GM18508 (cell line): Measurements from ENCODE around the gene LIPA.
"Not testable (repeated sequence)": the region's sequence is repeated elsewhere in the genome, so short reads cannot be mapped to it uniquely, and the experiment has no call there.

Experiments used
- ATAC-seq: cut with Tn5 transposase; IDR thresholded peaks from one replicate; pipeline ENCODE4 v1.9.1; 2021; ENCODE audit warnings: moderate number of reproducible peaks; ENCODE audit not compliant: insufficient read depth, unreplicated experiment

LIPA gene

DNA sequence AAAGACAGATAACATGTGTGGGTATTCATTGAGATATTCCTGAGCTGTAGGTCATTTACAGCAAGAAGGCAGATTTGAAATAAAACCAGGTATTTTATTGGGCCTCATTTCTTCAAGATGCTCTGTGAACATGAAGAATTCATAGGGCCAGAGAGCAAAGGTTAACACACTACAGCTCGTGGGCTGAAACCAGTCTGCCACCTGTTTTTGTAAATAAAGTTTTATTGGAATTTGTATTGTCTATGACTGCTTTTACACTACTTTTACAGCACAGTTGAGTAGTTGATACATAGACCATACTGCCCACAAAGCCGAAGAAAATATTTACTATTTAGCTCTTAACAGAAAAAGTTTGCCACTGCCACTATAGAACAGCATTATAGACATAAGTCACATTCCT, 22.1 kb upstream of the LIPA start:
- no peak for ATAC-seq

GRCh38 chr10:89271532-89271931, 20.0 kb upstream of the LIPA start:
- ATAC-seq, result no peak

DNA sequence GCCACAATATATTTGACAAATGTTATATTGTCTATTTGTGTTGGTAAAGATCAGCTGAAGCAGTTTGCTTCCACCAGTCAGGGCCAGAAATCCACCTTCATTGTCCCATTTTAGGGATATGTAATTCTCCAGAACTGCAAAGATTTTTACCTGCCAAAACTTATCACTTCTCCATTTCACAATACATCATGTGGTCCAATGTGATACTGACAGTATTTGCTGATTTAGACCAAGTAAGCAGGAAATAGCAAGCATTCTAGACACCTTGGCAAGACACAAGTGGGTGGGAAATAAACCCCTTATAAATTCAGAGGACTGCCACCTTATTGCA, 18.5 kb upstream of the LIPA start:
- no peak for ATAC-seq

- ATAC-seq, result no peak
These were observed 18.0 kb upstream of the LIPA start for GRCh38 chr10:89269433-89270152.

DNA sequence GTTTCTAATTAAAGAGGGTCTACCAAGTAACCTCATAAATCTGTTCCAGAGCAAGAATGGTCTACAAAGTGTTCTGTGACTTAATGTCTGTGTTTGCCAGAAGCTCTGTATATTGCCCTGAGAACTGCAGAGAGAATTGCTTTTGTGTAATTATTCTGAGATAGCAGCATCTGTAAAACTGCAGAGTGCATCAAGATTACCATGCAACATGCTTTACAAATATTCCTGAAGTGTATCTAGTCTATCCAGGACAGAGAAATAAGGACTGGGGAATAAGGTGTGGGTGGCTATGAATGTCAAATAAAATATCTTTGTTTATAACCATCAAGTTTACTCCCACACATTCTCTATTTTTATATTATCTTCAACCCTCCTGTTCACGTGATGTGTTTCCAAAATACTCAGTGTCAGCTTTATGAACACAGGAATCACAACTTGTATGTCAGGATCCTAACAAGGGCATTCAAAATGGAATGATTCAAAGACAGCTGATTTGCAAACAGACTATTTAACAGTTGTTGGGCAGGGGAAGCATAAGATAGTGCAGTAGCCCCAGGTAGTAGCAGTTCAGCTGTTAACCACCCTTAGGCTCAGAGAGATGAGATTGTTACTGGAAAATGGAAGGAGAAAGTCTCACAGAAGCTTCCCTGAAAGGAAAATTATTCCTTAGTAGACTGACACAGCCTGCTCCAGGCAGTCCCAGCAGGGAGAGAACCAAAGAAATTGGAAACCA, 15.3 kb upstream of the LIPA start:
- no peak for ATAC-seq

- no peak for ATAC-seq
These were observed 12.0 kb upstream of the LIPA start for GRCh38 chr10:89263531-89263930.

DNA sequence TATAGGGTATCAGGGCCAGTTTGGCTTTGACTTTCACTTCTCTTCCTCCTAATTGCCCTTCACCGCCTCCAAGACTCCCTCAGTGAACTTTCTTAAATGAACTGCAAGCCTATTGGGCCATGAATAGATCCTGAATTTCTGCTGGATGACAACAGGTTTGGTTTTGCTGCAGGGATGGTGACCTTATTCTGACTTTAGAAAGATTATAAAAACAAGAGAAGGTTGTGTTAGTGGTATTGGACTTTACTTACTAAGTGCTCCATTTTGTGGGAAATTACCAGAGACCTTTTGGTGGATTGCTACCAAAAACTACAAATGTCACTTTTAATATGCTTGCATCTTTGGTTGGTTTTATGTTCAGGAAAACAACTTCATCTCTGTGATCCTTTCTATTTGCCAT, 11.5 kb upstream of the LIPA start:
- no peak for ATAC-seq

DNA sequence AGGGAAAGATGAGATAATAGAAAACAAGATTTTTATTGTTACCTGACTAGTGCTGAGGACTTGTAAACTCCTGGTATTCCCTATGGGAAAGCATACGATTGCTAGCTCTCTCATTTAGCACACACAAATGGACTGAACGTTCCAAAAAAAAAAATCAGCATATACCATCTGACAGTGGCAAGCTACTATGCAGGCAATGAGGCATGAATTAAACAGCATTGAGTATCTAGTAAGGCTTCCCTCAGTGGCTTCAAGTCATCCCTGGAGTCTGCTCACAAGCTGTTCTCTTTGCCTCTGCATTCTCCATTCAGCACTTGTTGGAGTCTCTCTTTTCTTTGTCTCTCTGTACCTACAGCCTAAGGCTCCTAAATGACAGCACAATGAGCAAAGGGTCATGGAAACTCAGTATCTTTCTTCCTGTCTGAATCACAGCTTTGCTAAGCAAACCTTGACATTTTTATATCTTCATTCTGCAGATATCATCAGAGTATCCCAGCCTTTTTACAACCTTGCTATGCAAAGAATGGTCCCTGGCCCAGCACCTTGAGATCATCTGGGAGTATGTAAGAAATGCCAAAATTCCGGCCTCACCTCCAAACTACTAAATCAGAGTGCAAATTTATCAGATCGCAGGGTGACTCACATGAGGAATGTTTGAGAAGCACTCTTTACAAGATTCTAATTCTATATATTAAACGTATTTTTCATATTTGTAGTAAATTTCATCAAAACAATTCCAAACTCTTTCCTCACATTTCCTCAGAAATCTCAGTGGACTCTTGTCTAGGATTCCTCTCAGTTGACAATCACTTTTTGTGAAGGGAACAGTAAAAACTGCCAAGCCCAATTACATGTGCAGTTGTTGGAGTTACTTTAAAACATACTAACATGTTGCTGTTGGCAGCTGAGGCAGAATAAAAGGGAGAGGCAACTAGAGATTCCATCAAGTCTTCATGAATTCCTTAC, 10.8 kb upstream of the LIPA start:
- no peak for ATAC-seq

- no peak for ATAC-seq
These were observed 7.3 kb upstream of the LIPA start for GRCh38 chr10:89258881-89259280.

DNA sequence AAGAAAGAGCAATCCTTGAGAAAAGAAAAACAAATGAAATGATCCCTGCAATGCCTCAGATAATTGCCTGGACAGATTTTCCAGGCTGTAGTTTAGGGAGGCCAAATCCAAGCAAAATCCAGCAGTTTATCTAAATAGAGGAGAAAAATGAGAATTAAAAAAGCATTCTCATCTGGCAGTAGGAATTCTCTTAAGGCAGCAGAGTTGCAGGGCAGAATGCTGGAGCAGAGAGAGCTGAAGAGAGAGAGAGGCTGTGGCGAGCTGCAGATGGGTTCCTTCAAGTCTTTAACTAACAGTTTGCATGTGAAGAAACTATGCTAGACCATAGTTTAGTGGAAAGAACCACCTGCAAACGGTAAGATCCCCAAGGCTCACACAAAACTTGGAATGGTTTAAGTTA, 6.0 kb upstream of the LIPA start:
- no peak for ATAC-seq

DNA sequence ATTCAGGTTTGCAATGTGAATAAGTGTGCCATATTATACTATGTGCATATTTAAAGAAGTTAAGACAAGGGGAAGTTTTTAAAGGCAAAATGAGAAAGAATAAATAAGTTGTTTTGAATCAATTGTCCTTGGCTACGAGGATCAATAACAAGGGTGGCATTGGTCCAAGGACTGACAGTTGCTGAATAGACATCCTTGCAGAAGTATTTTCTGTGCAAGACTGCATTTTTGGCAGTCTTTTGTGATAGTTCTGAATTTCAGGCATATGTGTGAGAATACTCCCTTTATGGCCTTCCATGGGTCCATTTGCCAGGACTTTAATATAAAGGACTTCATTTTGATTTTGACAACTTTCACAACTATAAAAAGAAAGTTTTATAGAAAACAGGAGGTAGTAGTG, 5.4 kb upstream of the LIPA start:
- ATAC-seq, result no peak

DNA sequence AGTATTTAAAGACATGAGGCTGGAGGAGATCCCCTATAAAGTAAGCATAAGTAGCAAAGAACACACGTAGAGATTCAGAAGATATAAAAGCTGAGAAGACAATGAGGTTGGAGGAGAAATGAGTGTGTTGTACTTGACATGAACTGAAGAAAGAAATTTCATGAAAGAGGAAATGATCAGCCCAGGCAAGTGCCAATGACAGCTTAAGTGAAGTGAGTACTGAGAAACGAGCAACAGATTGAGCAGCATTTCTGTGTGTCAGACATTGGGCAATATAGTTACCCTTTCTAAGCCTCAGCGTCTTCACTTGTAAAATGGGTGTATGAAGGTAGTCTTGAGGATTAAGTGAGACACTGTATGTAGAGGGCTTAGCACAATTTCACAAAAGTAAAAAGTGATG, 4.8 kb upstream of the LIPA start:
- ATAC-seq, result no peak

- ATAC-seq, result no peak
These were observed 4.2 kb upstream of the LIPA start for GRCh38 chr10:89255793-89256192.

DNA sequence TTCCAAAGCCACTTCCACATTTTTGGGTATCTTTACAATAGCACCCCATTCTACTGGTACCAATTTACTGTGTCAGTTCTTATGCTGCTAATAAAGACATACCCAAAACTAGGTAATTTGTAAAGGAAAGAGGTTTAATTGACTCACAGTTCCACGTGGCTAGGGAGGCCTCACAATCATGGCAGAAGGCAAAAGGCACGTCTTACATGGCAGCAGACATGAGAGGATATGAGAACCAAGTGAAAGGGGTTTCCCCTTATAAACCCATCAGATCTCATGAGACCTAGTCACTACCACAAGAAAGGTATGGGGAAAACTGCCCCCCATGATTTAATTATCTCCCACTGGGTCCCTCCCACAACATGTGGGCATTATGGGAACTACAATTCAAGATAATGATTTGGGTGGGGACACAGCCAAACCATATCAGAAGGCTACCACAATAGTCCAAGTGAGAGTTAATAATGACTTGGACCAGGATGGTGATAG, 3.6 kb upstream of the LIPA start:
- not testable (repeated sequence) for ATAC-seq

DNA sequence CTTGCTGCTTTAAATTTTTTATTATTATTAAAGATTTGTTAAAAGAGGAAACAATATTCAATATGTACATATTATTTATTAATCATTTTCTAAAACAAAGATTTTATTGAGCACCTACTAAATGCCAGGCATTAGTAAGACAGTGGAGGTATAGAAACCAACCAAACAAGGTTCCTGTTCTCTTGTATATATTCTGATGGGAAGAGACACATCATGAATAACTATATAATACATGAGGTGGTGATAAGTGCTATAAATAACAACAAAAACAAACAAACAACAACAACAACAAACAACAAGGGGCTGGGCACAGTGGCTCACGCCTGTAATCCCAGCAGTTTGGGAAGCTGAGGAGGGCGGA, 630 bp upstream of the LIPA start:
- no peak for ATAC-seq

DNA sequence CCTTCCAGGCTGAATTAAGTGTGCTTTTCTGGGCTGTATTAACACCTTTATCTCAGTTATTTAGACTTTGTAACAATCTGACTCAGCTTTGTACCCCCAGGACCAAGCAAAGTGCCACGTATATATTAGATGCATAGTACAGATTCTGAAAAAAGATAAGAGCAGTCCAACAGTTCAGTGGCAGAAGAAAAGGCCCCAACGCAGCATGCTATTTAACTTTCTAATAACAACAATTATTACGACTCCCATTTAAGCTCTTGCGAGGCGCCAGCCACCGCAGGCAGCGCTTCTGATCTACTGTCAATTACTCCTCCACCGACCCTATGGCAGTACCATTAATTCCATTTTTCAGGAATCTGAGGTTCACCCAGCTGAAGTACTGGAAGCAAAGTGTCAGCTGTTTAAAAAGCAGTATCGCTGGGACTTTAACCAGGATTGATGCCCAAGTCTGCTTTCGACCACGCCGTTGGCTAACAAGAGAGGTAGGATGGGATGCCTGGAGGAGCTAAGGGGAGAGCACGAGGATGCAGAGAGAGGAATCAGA, 638 bp downstream of the LIPA start:
- no peak for ATAC-seq

DNA sequence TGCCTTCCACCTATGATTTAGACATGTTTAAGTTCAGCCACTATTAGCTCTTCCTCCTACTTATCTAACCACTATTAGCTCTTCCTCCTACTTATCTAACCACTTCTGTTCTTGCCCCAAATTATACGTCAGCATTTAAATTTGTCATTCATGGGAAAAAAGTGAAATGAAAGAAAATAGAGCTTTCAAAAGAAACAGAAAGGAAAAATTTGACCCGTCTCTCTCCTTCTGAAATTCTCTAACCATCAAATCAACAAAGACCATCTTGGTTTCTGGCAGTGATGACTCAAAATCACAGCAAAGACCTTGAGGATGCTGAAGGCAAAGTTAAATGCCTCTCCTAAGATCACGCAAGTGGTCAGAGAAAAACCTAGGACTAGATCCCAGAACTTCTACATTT, 2.6 kb downstream of the LIPA start:
- no peak for ATAC-seq

- not testable (repeated sequence) for ATAC-seq
These were observed 4.0 kb downstream of the LIPA start for GRCh38 chr10:89247623-89248022.

GRCh38 chr10:89245802-89246201, 5.8 kb downstream of the LIPA start:
- ATAC-seq, result no peak

DNA sequence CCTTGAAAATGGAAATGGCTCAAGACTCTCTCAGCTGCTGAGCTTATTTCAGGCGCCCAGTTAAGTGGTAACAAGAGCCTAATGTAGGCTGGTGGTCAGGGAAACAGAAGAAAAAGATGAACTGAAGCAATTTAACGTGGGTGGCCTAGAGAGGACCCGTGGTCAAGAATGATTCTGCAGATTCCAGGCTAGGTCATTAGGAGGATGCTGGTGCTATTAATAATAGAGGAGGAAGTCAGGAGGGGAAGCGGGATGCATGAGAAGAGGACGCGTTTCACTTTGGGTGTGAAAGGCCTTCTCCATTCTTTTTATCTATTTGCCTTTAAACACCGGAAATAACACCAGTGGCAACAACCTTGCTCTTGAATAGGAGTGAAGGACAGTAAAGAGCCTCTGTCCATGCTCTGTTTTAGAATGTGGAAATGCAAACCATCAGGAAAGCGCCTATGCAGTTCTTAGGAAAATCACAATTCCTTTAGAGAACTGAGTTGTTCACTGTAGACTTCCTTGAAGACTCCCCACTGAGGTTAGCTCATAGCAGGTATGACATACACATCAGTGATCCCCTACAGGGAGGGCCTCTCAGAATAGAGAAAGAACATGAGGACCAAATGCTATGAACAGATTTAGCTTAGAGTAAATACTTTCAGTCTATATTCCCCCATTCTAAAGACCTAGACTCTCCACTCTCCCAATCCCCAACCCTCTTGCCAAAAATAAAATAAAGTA, 8.6 kb downstream of the LIPA start:
- no peak for ATAC-seq
